ENCODE data around the gene EPHA7. TPM values are rescaled to one million over a fixed set of nuclear protein-coding genes. Genes with fewer than 3 reads are reported as not detected.

The EPHA7 gene
- polyA plus RNA-seq, 6 donors from 2014 or later, result not detected

- no peak for ATAC-seq (ENCODE audit: low read depth in 2 of 2)
- H3K4me1 Mint-ChIP-seq, result no peaks in the 10 kb centered on the region
- H3K36me3 Mint-ChIP-seq, result no peaks in the 10 kb centered on the region
- H3K27ac Mint-ChIP-seq, result no peak overlapping the region
- peaks cover 0 to 8% (median 0%) of the 10 kb centered on the region in 7 donors for H3K9me3 Mint-ChIP-seq
- no peaks in the 10 kb centered on the region for H3K27me3 Mint-ChIP-seq
- no peak overlapping the region for H3K4me3 Mint-ChIP-seq
- DNase-seq, result no peak
Observed at GRCh38 chr6:93337014-93337413, 82.3 kb downstream of the EPHA7 start.

GRCh38 chr6:93329301-93330000, 89.9 kb downstream of the EPHA7 start:
- H3K27me3 Mint-ChIP-seq, result no peaks in the 10 kb centered on the region
- H3K9me3 Mint-ChIP-seq, result peaks cover 0 to 8% (median 0%) of the 10 kb centered on the region in 7 donors
- ATAC-seq (ENCODE audit: low read depth in 2 of 2), result no peak
- no peaks in the 10 kb centered on the region for H3K36me3 Mint-ChIP-seq
- H3K27ac Mint-ChIP-seq, result no peak overlapping the region
- no peaks in the 10 kb centered on the region for H3K4me1 Mint-ChIP-seq
- H3K4me3 Mint-ChIP-seq, result no peak overlapping the region
- DNase-seq, result no peak

GRCh38 chr6:93327857-93328256, 91.5 kb downstream of the EPHA7 start:
- ATAC-seq (ENCODE audit: low read depth in 2 of 2) (no peak), DNase-seq (no peak)
- no peaks in the 10 kb centered on the region for H3K36me3 Mint-ChIP-seq
- no peak overlapping the region for H3K27ac Mint-ChIP-seq
- peaks cover 0 to 5% (median 0%) of the 10 kb centered on the region in 7 donors for H3K9me3 Mint-ChIP-seq
- H3K4me3 Mint-ChIP-seq, result no peak overlapping the region
- H3K27me3 Mint-ChIP-seq, result no peaks in the 10 kb centered on the region
- H3K4me1 Mint-ChIP-seq, result no peaks in the 10 kb centered on the region

GRCh38 chr6:93325761-93326160, 93.6 kb downstream of the EPHA7 start:
- H3K36me3 Mint-ChIP-seq, result no peaks in the 10 kb centered on the region
- H3K4me1 Mint-ChIP-seq, result no peaks in the 10 kb centered on the region
- no peak for DNase-seq
- no peak overlapping the region for H3K4me3 Mint-ChIP-seq
- ATAC-seq (ENCODE audit: low read depth in 2 of 2), result no peak
- H3K9me3 Mint-ChIP-seq, result peaks cover 0 to 4% (median 0%) of the 10 kb centered on the region in 7 donors
- H3K27ac Mint-ChIP-seq, result no peak overlapping the region
- H3K27me3 Mint-ChIP-seq, result no peaks in the 10 kb centered on the region

- no peak overlapping the region for H3K4me3 Mint-ChIP-seq
- DNase-seq, result no peak
- no peaks in the 10 kb centered on the region for H3K4me1 Mint-ChIP-seq
- peaks cover 0 to 4% (median 0%) of the 10 kb centered on the region in 7 donors for H3K9me3 Mint-ChIP-seq
- no peak overlapping the region for H3K27ac Mint-ChIP-seq
- H3K27me3 Mint-ChIP-seq, result no peaks in the 10 kb centered on the region
- ATAC-seq (ENCODE audit: low read depth in 2 of 2), result no peak
- H3K36me3 Mint-ChIP-seq, result no peaks in the 10 kb centered on the region
Observed at GRCh38 chr6:93323630-93324029, 95.7 kb downstream of the EPHA7 start.

- H3K4me1 Mint-ChIP-seq, result no peaks in the 10 kb centered on the region
- no peaks in the 10 kb centered on the region for H3K9me3 Mint-ChIP-seq
- ATAC-seq (ENCODE audit: low read depth in 2 of 2) (no peak), DNase-seq (no peak)
- H3K27me3 Mint-ChIP-seq, result no peaks in the 10 kb centered on the region
- H3K27ac Mint-ChIP-seq, result no peak overlapping the region
- H3K36me3 Mint-ChIP-seq, result no peaks in the 10 kb centered on the region
- H3K4me3 Mint-ChIP-seq, result no peak overlapping the region
Observed at GRCh38 chr6:93322651-93323050, 96.7 kb downstream of the EPHA7 start.

- H3K36me3 Mint-ChIP-seq, result no peaks in the 10 kb centered on the region
- no peaks in the 10 kb centered on the region for H3K27me3 Mint-ChIP-seq
- no peaks in the 10 kb centered on the region for H3K4me1 Mint-ChIP-seq
- DNase-seq (no peak), ATAC-seq (ENCODE audit: low read depth in 2 of 2) (no peak)
- H3K9me3 Mint-ChIP-seq, result no peaks in the 10 kb centered on the region
- H3K4me3 Mint-ChIP-seq, result no peak overlapping the region
- H3K27ac Mint-ChIP-seq, result no peak overlapping the region
Observed at GRCh38 chr6:93319304-93319703, 100.1 kb downstream of the EPHA7 start.

GRCh38 chr6:93318121-93318520, 101.2 kb downstream of the EPHA7 start:
- Mint-ChIP-seq H3K27ac (no peak overlapping the region), H3K4me1 (no peaks in the 10 kb centered on the region), H3K9me3 (no peaks in the 10 kb centered on the region), H3K36me3 (no peaks in the 10 kb centered on the region), H3K27me3 (no peaks in the 10 kb centered on the region), H3K4me3 (no peak overlapping the region)
- ATAC-seq (ENCODE audit: low read depth in 2 of 2) (no peak), DNase-seq (no peak)

GRCh38 chr6:93317592-93317991, 101.8 kb downstream of the EPHA7 start:
- H3K36me3 Mint-ChIP-seq, result no peaks in the 10 kb centered on the region

GRCh38 chr6:93307505-93308409, 111.6 kb downstream of the EPHA7 start:
- ATAC-seq (ENCODE audit: low read depth in 2 of 2) (no peak), DNase-seq (no peak)
- no peaks in the 10 kb centered on the region for H3K36me3 Mint-ChIP-seq
- no peak overlapping the region for H3K27ac Mint-ChIP-seq
- no peaks in the 10 kb centered on the region for H3K27me3 Mint-ChIP-seq
- H3K4me1 Mint-ChIP-seq, result no peaks in the 10 kb centered on the region
- H3K4me3 Mint-ChIP-seq, result no peak overlapping the region
- H3K9me3 Mint-ChIP-seq, result peaks cover 0 to 3% (median 0%) of the 10 kb centered on the region in 7 donors

More at GRCh38 chr6:93317592-93317991, 101.8 kb downstream of the EPHA7 start:
- no peaks in the 10 kb centered on the region for H3K9me3 Mint-ChIP-seq
- H3K4me1 Mint-ChIP-seq, result no peaks in the 10 kb centered on the region
- DNase-seq (no peak), ATAC-seq (ENCODE audit: low read depth in 2 of 2) (no peak)
- no peaks in the 10 kb centered on the region for H3K27me3 Mint-ChIP-seq
- H3K27ac Mint-ChIP-seq, result no peak overlapping the region
- no peak overlapping the region for H3K4me3 Mint-ChIP-seq

- ATAC-seq (ENCODE audit: low read depth in 2 of 2) (no peak), DNase-seq (no peak)
- H3K4me1 Mint-ChIP-seq, result no peaks in the 10 kb centered on the region
- no peak overlapping the region for H3K27ac Mint-ChIP-seq
- no peaks in the 10 kb centered on the region for H3K36me3 Mint-ChIP-seq
- H3K4me3 Mint-ChIP-seq, result no peak overlapping the region
- H3K9me3 Mint-ChIP-seq, result peaks cover 0 to 4% (median 0%) of the 10 kb centered on the region in 7 donors
- H3K27me3 Mint-ChIP-seq, result no peaks in the 10 kb centered on the region
Observed at GRCh38 chr6:93305088-93305487, 114.3 kb downstream of the EPHA7 start.

- H3K27me3 Mint-ChIP-seq, result no peaks in the 10 kb centered on the region
- ATAC-seq (ENCODE audit: low read depth in 2 of 2) (no peak), DNase-seq (no peak)
- H3K4me3 Mint-ChIP-seq, result no peak overlapping the region
- H3K27ac Mint-ChIP-seq, result no peak overlapping the region
- H3K4me1 Mint-ChIP-seq, result no peaks in the 10 kb centered on the region
- peaks cover 0 to 8% (median 0%) of the 10 kb centered on the region in 7 donors for H3K9me3 Mint-ChIP-seq
- no peaks in the 10 kb centered on the region for H3K36me3 Mint-ChIP-seq
Observed at GRCh38 chr6:93304505-93304904, 114.9 kb downstream of the EPHA7 start.

GRCh38 chr6:93300661-93301060, 118.7 kb downstream of the EPHA7 start:
- Mint-ChIP-seq H3K36me3 (no peaks in the 10 kb centered on the region), H3K27ac (no peak overlapping the region), H3K4me1 (no peaks in the 10 kb centered on the region), H3K9me3 (peaks cover 0 to 8% (median 2%) of the 10 kb centered on the region in 7 donors), H3K27me3 (no peaks in the 10 kb centered on the region), H3K4me3 (no peak overlapping the region)
- DNase-seq (no peak), ATAC-seq (ENCODE audit: low read depth in 2 of 2) (no peak)

- Mint-ChIP-seq H3K9me3 (peaks cover 0 to 8% (median 2%) of the 10 kb centered on the region in 7 donors), H3K27ac (no peak overlapping the region), H3K4me3 (no peak overlapping the region), H3K4me1 (no peaks in the 10 kb centered on the region), H3K27me3 (no peaks in the 10 kb centered on the region), H3K36me3 (no peaks in the 10 kb centered on the region)
- no peak for ATAC-seq (ENCODE audit: low read depth in 2 of 2)
- DNase-seq, result no peak
Observed at GRCh38 chr6:93299622-93300021, 119.7 kb downstream of the EPHA7 start.
